CD14-positive monocyte (primary cell): ENCODE data around the gene MAPKAPK3. TPM values are rescaled to one million over a fixed set of nuclear protein-coding genes. Genes with fewer than 3 reads are reported as not detected.

Experiments
- DNase-seq, 3 donors: peaks; one replicate each; pipeline ENCODE4 v3.0.0-alpha.2; 2011 to 2022
- H2AFZ ChIP-seq: 2 replicates; pipeline ENCODE4 v1.6.0; 2012; ENCODE audit warnings: mild to moderate bottlenecking, low read depth, low read length, inconsistent platforms; ENCODE audit not compliant: insufficient read depth, poor library complexity, severe bottlenecking
- H3K27ac ChIP-seq, 2 donors: 1 replicate in 1 of 2; 2 replicates in 1 of 2; pipeline ENCODE4 v1.5.1; 2012 to 2013; ENCODE audit warnings: low read length in 2 of 2, control low read depth in 1 of 2, inconsistent platforms in 1 of 2, low read depth in 1 of 2, mild to moderate bottlenecking in 1 of 2
- H3K27me3 ChIP-seq, 2 donors: one replicate each; pipeline versions ENCODE4 v1.6.0 to v1.6.1; 2011 to 2013; ENCODE audit warnings: low read length in 2 of 2; ENCODE audit not compliant: control insufficient read depth in 2 of 2, insufficient read depth in 2 of 2
- H3K36me3 ChIP-seq, 2 donors: replicated peaks in 1 of 2; 1 replicate in 1 of 2; 2 replicates in 1 of 2; pipeline versions ENCODE4 v1.5.1 to v1.6.1; 2012 to 2013; ENCODE audit warnings: low read length in 2 of 2, control low read depth in 1 of 2, inconsistent platforms in 1 of 2, mild to moderate bottlenecking in 1 of 2; ENCODE audit not compliant: insufficient read depth in 2 of 2, control insufficient read depth in 1 of 2
- H3K4me1 ChIP-seq, 2 donors: 1 replicate in 1 of 2; 2 replicates in 1 of 2; pipeline versions ENCODE4 v1.5.1 to v1.6.1; 2012 to 2013; ENCODE audit warnings: low read length in 2 of 2, control low read depth in 1 of 2, inconsistent platforms in 1 of 2, mild to moderate bottlenecking in 1 of 2, moderate library complexity in 1 of 2; ENCODE audit not compliant: insufficient read depth in 2 of 2, control insufficient read depth in 1 of 2
- H3K4me2 ChIP-seq: replicated peaks from 2 replicates; pipeline ENCODE3; 2012; ENCODE audit warnings: low read length, moderate library complexity, mild to moderate bottlenecking; ENCODE audit not compliant: poor library complexity, severe bottlenecking; ENCODE audit errors: extremely low read depth
- H3K4me3 ChIP-seq, 3 experiments: fragments of 200-600 bp in 1 of 3; sonication (generic) in 1 of 3; replicated peaks in 1 of 3; 1 replicate in 2 of 3; 2 replicates in 1 of 3; pipeline ENCODE4 v1.5.1; 2011 to 2013; ENCODE audit warnings: low read length in 3 of 3, mild to moderate bottlenecking in 3 of 3, control low read depth in 2 of 3, low read depth in 2 of 3, inconsistent platforms in 1 of 3, moderate library complexity in 1 of 3
- H3K79me2 ChIP-seq: 2 replicates; pipeline ENCODE4 v1.6.0; 2012; ENCODE audit warnings: mild to moderate bottlenecking, control low read depth, inconsistent platforms, low read length, moderate library complexity; ENCODE audit not compliant: insufficient read depth
- H3K9ac ChIP-seq: 2 replicates; pipeline ENCODE4 v1.6.0; 2017; ENCODE audit warnings: low read length, mild to moderate bottlenecking; ENCODE audit not compliant: insufficient read depth, poor library complexity, severe bottlenecking
- H3K9me3 ChIP-seq, 2 donors: replicated peaks in 1 of 2; 1 replicate in 1 of 2; 2 replicates in 1 of 2; pipeline versions ENCODE4 v1.5.1 to v1.6.1; 2012 to 2013; ENCODE audit warnings: low read length in 2 of 2, control low read depth in 1 of 2; ENCODE audit not compliant: control insufficient read depth in 1 of 2, insufficient read depth in 1 of 2
- H4K20me1 ChIP-seq: 2 replicates; pipeline ENCODE4 v1.6.0; 2012; ENCODE audit warnings: mild to moderate bottlenecking, low read length, control low read depth, moderate library complexity; ENCODE audit not compliant: insufficient read depth
- H3K27ac Mint-ChIP-seq, 7 donors: one replicate each; pipeline ENCODE4 v1.8.0; 2020; ENCODE audit warnings: mild to moderate bottlenecking in 7 of 7, mixed read lengths in 7 of 7, moderate library complexity in 6 of 7, inconsistent platforms in 2 of 7
- H3K27me3 Mint-ChIP-seq, 3 donors: one replicate each; pipeline ENCODE4 v1.8.0; 2021 to 2022; ENCODE audit warnings: low read depth in 3 of 3, mild to moderate bottlenecking in 3 of 3, mixed read lengths in 3 of 3, moderate library complexity in 3 of 3, inconsistent platforms in 1 of 3
- H3K36me3 Mint-ChIP-seq, 2 donors: one replicate each; pipeline ENCODE4 v1.8.0; 2020; ENCODE audit warnings: mixed read lengths in 2 of 2, inconsistent platforms in 1 of 2, mild to moderate bottlenecking in 1 of 2
- H3K4me1 Mint-ChIP-seq: one replicate; pipeline ENCODE4 v1.8.0; 2020; ENCODE audit warnings: mild to moderate bottlenecking, mixed read lengths
- H3K4me3 Mint-ChIP-seq, 2 donors: one replicate each; pipeline ENCODE4 v1.8.0; 2020; ENCODE audit warnings: mild to moderate bottlenecking in 2 of 2, mixed read lengths in 2 of 2, moderate library complexity in 1 of 2
- H3K9me3 Mint-ChIP-seq, 7 donors: one replicate each; pipeline ENCODE4 v1.8.0; 2020 to 2022; ENCODE audit warnings: mixed read lengths in 7 of 7, mild to moderate bottlenecking in 6 of 7, moderate library complexity in 6 of 7, inconsistent platforms in 2 of 7
- WGBS: methylation state at CpG from one replicate; pipeline ENCODE4 v1.1.5; 2013; ENCODE audit warnings: missing lambda C conversion rate; ENCODE audit not compliant: insufficient coverage; 5-methylcytosine and 5-hydroxymethylcytosine counted together
- intact Hi-C, 2 donors: fragments of 100-400 bp; cut with micrococcal nuclease; formaldehyde crosslinking; loops; one replicate each; pipeline versions ENCODE4 v1.15.0 to v1.15.1; 2023
- polyA plus RNA-seq, 3 donors: library from polyadenylated mRNA; depleted of rRNA in 1 of 3; unstranded in 2 of 3; stranded (reverse) in 1 of 3; fragments of 300-500 nt in 2 of 3; fragments of >200 nt in 1 of 3; fragmentation: Illumina TruSeq in 2 of 3; gene quantifications; 1 replicate in 2 of 3; 2 replicates in 1 of 3; pipeline ENCODE4 v1.2.3, GENCODE V29; 2012 to 2021
- TF ChIP-seq, protein P1 (sequence below): fragments of 200-600 bp; IDR thresholded peaks from one replicate; pipeline ENCODE4 v1.8.0; 2022; ENCODE audit warnings: antibody characterized with exemption, mild to moderate bottlenecking

MAPKAPK3 gene
- polyA plus RNA-seq, 3 donors: 173 to 252 (median 201) TPM

DNA sequence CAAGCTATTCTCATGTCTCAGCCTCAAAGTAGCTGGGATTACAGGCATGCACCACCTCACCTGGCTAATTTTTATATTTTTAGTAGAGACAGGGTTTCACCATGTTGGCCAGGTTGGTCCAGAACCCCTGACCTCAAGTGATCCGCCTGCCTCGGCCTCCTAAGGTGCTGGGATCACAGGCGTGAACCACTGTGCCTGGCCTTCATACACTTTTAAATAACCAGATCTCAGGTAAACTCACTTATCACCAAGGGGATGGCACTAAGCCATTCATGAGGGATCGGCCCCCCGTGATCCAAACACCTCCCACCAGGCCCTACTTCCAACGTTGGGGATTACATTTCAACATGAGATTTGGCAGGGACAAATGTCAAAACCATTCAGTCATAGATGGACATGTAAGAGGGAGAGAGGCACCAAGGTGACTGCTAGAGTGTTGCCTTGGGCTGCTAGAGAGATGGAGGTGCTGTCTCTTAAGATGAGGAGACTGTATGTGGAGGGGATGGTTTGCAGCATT, 44.4 kb downstream of the MAPKAPK3 start:
- Histone ChIP-seq H3K4me3 (no peak overlapping the region), H3K79me2 (no peaks in the 10 kb centered on the region), H3K9ac (no peak overlapping the region), H2AFZ (no peak overlapping the region), H3K4me2 (no peak overlapping the region), H3K9me3 (no peaks in the 10 kb centered on the region), H3K36me3 (no peaks in the 10 kb centered on the region), H4K20me1 (peaks cover 10% of the 10 kb centered on the region), H3K27me3 (no peaks in the 10 kb centered on the region), H3K27ac (no peak overlapping the region), H3K4me1 (peaks cover 34 to 39% of the 10 kb centered on the region in 2 donors)
- 93% methylated on average over 3 of the region's 6 CpGs for WGBS
- peaks cover 0 to 5% of the 10 kb centered on the region in 2 donors for H3K36me3 Mint-ChIP-seq
- H3K27ac Mint-ChIP-seq: peak overlapping the region in 2 of 7 donors; percentile 6 to 25
- TF ChIP-seq, protein P1, sequence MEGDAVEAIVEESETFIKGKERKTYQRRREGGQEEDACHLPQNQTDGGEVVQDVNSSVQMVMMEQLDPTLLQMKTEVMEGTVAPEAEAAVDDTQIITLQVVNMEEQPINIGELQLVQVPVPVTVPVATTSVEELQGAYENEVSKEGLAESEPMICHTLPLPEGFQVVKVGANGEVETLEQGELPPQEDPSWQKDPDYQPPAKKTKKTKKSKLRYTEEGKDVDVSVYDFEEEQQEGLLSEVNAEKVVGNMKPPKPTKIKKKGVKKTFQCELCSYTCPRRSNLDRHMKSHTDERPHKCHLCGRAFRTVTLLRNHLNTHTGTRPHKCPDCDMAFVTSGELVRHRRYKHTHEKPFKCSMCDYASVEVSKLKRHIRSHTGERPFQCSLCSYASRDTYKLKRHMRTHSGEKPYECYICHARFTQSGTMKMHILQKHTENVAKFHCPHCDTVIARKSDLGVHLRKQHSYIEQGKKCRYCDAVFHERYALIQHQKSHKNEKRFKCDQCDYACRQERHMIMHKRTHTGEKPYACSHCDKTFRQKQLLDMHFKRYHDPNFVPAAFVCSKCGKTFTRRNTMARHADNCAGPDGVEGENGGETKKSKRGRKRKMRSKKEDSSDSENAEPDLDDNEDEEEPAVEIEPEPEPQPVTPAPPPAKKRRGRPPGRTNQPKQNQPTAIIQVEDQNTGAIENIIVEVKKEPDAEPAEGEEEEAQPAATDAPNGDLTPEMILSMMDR: no peak
- peaks cover 36% of the 10 kb centered on the region for H3K4me1 Mint-ChIP-seq
- no peak overlapping the region for H3K4me3 Mint-ChIP-seq
- intact Hi-C loops: no loop called here
- no peak for DNase-seq
- no peaks in the 10 kb centered on the region for H3K9me3 Mint-ChIP-seq
- H3K27me3 Mint-ChIP-seq: peaks cover under 1 to 5% (median 3%) of the 10 kb centered on the region in 3 donors

DNA sequence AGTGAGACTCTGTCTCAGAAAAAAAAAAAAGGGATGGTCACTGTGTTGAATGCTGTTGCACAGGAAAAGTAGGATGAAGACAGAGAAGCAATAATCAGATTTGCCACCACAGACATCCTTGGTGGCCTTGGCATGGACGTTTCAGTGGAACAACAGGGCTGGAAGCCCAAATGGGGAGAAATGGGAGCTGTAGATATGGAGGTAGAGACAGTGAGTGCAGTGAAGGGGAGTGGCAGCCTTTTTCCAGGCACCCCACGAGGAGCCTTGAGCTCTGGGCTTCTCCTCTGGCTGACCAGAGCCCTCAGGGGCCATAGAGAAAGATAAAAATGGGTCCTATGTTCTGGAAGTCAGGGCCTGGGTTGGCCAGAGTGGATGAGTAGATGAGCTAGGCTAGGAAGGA, 45.5 kb downstream of the MAPKAPK3 start:
- Mint-ChIP-seq H3K36me3 (peaks cover 0 to 5% of the 10 kb centered on the region in 2 donors), H3K4me1 (peaks cover 36% of the 10 kb centered on the region), H3K9me3 (no peaks in the 10 kb centered on the region), H3K27ac (peak overlapping the region in 2 of 7 donors; percentile 29 to 67), H3K27me3 (peaks cover 3 to 9% (median 5%) of the 10 kb centered on the region in 3 donors), H3K4me3 (no peak overlapping the region)
- no peak for DNase-seq
- H3K9me3 ChIP-seq: no peaks in the 10 kb centered on the region
- 67% methylated on average over 2 of the region's 2 CpGs for WGBS
- H3K9ac ChIP-seq: no peak overlapping the region
- H3K36me3 ChIP-seq: no peaks in the 10 kb centered on the region
- peaks cover 34 to 39% of the 10 kb centered on the region in 2 donors for H3K4me1 ChIP-seq
- intact Hi-C loops: no loop called here
- H3K4me2 ChIP-seq: no peak overlapping the region
- H3K27me3 ChIP-seq: no peaks in the 10 kb centered on the region
- H3K27ac ChIP-seq: peak overlapping the region in 1 of 2 donors; percentile 17
- no peak overlapping the region for H2AFZ ChIP-seq
- H3K79me2 ChIP-seq: no peaks in the 10 kb centered on the region
- peaks cover 3% of the 10 kb centered on the region for H4K20me1 ChIP-seq
- TF ChIP-seq, protein P1: no peak
- no peak overlapping the region for H3K4me3 ChIP-seq
